Tibial nerve (tissue), 4 donors: ENCODE results near the gene ULBP1.
"Not testable (repeated sequence)": the region's sequence is repeated elsewhere in the genome, so short reads cannot be mapped to it uniquely, and the experiment has no call there.

Source experiments
- CTCF ChIP-seq, 5 experiments: fragments of 200-600 bp in 3 of 5; fragments of 450-650 bp in 2 of 5; sonication (generic) in 3 of 5; IDR thresholded peaks; one replicate each; pipeline ENCODE4 v1.5.1; 2016 to 2019; ENCODE audit warnings: antibody characterized with exemption in 5 of 5, mild to moderate bottlenecking in 3 of 5, moderate library complexity in 2 of 5
- EP300 ChIP-seq, 2 donors: sonication (generic); formaldehyde crosslinking; IDR thresholded peaks; one replicate each; pipeline ENCODE4 v1.6.1; 2017; ENCODE audit warnings: antibody characterized with exemption in 2 of 2, mild to moderate bottlenecking in 1 of 2
- POLR2A ChIP-seq, 2 donors: fragments of 450-650 bp; IDR thresholded peaks; one replicate each; pipeline ENCODE4 v1.6.1; 2017; ENCODE audit warnings: antibody characterized with exemption in 2 of 2, mild to moderate bottlenecking in 2 of 2, moderate library complexity in 2 of 2

GRCh38 chr6:149922091-149922490, 41.7 kb upstream of the ULBP1 start:
- TF ChIP-seq POLR2A, CTCF, EP300 (IDR thresholded peaks at IDR 0.05): not testable (repeated sequence)
